ENCODE measurements around the gene AFG1L.
A peak's percentile ranks its signal among the peaks of the same experiment; 100 is the strongest.
"Not testable (repeated sequence)": the region's sequence is repeated elsewhere in the genome, so short reads cannot be mapped to it uniquely, and the experiment has no call there.

Gene AFG1L

GRCh38 chr6:108528878-108529277 is 234.0 kb downstream of the AFG1L start:
- no peak for DNase-seq

- no peak for DNase-seq
Measured at GRCh38 chr6:108531332-108531731, 236.5 kb downstream of the AFG1L start.

GRCh38 chr6:108535114-108535742 is 240.4 kb downstream of the AFG1L start:
- DNase-seq: no peak

GRCh38 chr6:108535920-108536535 is 241.2 kb downstream of the AFG1L start:
- not testable (repeated sequence) for DNase-seq

GRCh38 chr6:108541843-108542759 is 247.2 kb downstream of the AFG1L start:
- no peak for DNase-seq

- no peak for DNase-seq
Measured at GRCh38 chr6:108543175-108543940, 248.5 kb downstream of the AFG1L start.

GRCh38 chr6:108544606-108545005 is 249.8 kb downstream of the AFG1L start:
- DNase-seq: no peak

- no peak for DNase-seq
Measured at GRCh38 chr6:108546079-108547049, 251.5 kb downstream of the AFG1L start.

- DNase-seq: no peak
Measured at GRCh38 chr6:108549241-108549640, 254.4 kb downstream of the AFG1L start.

GRCh38 chr6:108549741-108550140 is 254.9 kb downstream of the AFG1L start:
- no peak for DNase-seq

GRCh38 chr6:108550256-108550655 is 255.4 kb downstream of the AFG1L start:
- no peak for DNase-seq

- no peak for DNase-seq
Measured at GRCh38 chr6:108555399-108556052, 260.7 kb downstream of the AFG1L start.

GRCh38 chr6:108556250-108556649 is 261.4 kb downstream of the AFG1L start:
- DNase-seq: no peak

GRCh38 chr6:108556866-108557493 is 262.1 kb downstream of the AFG1L start:
- no peak for DNase-seq

GRCh38 chr6:108557494-108558371 is 262.9 kb downstream of the AFG1L start:
- DNase-seq: peak; percentile 82

GRCh38 chr6:108558372-108559096 is 263.7 kb downstream of the AFG1L start:
- peak; percentile 92 for DNase-seq

- DNase-seq: peak; percentile 88
Measured at GRCh38 chr6:108559097-108559883, 264.4 kb downstream of the AFG1L start.

GRCh38 chr6:108559884-108560462 is 265.1 kb downstream of the AFG1L start:
- no peak for DNase-seq
